Activated naive CD4-positive, alpha-beta T cell treated with anti-CD3 and anti-CD28 coated beads, Interleukin-2, amount 10 ng/mL, durations not matched to agents 7 days and 5 days (primary cell): ENCODE results near the gene CDH15.
A peak's percentile ranks its signal among the peaks of the same experiment; 100 is the strongest.

Source experiments
- CTCF ChIA-PET: fragments of 350-600 bp; sonication (Branson Sonifier 250); formaldehyde crosslinking; loops from one replicate; lab custom pipeline; 2021; ENCODE audit warnings: antibody characterized with exemption; lab: Charles Lee
- DNase-seq: peaks from one replicate; pipeline ENCODE4 v3.0.0-alpha.2; 2020
- H3K27ac Mint-ChIP-seq: one replicate; pipeline ENCODE4 v1.8.0; 2021; ENCODE audit warnings: mild to moderate bottlenecking, moderate library complexity, mixed read lengths
- H3K27me3 Mint-ChIP-seq: one replicate; pipeline ENCODE4 v1.8.0; 2021; ENCODE audit warnings: mild to moderate bottlenecking, mixed read lengths
- H3K36me3 Mint-ChIP-seq: one replicate; pipeline ENCODE4 v1.8.0; 2021; ENCODE audit warnings: mixed read lengths
- H3K4me1 Mint-ChIP-seq: one replicate; pipeline ENCODE4 v1.8.0; 2021; ENCODE audit warnings: mixed read lengths
- H3K4me3 Mint-ChIP-seq: one replicate; pipeline ENCODE4 v1.8.0; 2021; ENCODE audit warnings: mild to moderate bottlenecking, moderate library complexity, mixed read lengths
- H3K9me3 Mint-ChIP-seq: one replicate; pipeline ENCODE4 v1.8.0; 2021; ENCODE audit warnings: mixed read lengths

CDH15 gene

GRCh38 chr16:89135971-89136765 is 35.4 kb upstream of the CDH15 start:
- H3K27me3 Mint-ChIP-seq = no peaks in the 10 kb centered on the region
- no peak overlapping the region for H3K27ac Mint-ChIP-seq
- H3K4me3 Mint-ChIP-seq = no peak overlapping the region
- H3K4me1 Mint-ChIP-seq = peaks cover 3% of the 10 kb centered on the region
- H3K9me3 Mint-ChIP-seq = no peaks in the 10 kb centered on the region
- no peak for DNase-seq
- H3K36me3 Mint-ChIP-seq = peaks cover 17% of the 10 kb centered on the region
- CTCF ChIA-PET = no interaction called here

- Mint-ChIP-seq H3K4me1 (peaks cover 3% of the 10 kb centered on the region), H3K9me3 (no peaks in the 10 kb centered on the region), H3K36me3 (peaks cover 13% of the 10 kb centered on the region), H3K4me3 (no peak overlapping the region), H3K27me3 (no peaks in the 10 kb centered on the region), H3K27ac (no peak overlapping the region)
- DNase-seq = no peak
- CTCF ChIA-PET = no interaction called here
These were observed 34.6 kb upstream of the CDH15 start for GRCh38 chr16:89136931-89137330.

- Mint-ChIP-seq H3K36me3 (peaks cover 13% of the 10 kb centered on the region), H3K4me3 (no peak overlapping the region), H3K9me3 (no peaks in the 10 kb centered on the region), H3K27ac (no peak overlapping the region), H3K27me3 (no peaks in the 10 kb centered on the region), H3K4me1 (peaks cover 3% of the 10 kb centered on the region)
- no peak for DNase-seq
- CTCF ChIA-PET = no interaction called here
These were observed 33.7 kb upstream of the CDH15 start for GRCh38 chr16:89137666-89138512.

- CTCF ChIA-PET = no interaction called here
- Mint-ChIP-seq H3K27ac (no peak overlapping the region), H3K27me3 (no peaks in the 10 kb centered on the region), H3K36me3 (peaks cover 12% of the 10 kb centered on the region), H3K4me3 (no peak overlapping the region), H3K9me3 (no peaks in the 10 kb centered on the region), H3K4me1 (peaks cover 3% of the 10 kb centered on the region)
- DNase-seq = no peak
These were observed 33.1 kb upstream of the CDH15 start for GRCh38 chr16:89138513-89138795.

GRCh38 chr16:89138843-89139520 is 32.6 kb upstream of the CDH15 start:
- Mint-ChIP-seq H3K27ac (no peak overlapping the region), H3K4me1 (peaks cover 3% of the 10 kb centered on the region), H3K27me3 (no peaks in the 10 kb centered on the region), H3K9me3 (no peaks in the 10 kb centered on the region), H3K36me3 (peaks cover 11% of the 10 kb centered on the region), H3K4me3 (no peak overlapping the region)
- DNase-seq = no peak
- CTCF ChIA-PET = no interaction called here

GRCh38 chr16:89139907-89140361 is 31.6 kb upstream of the CDH15 start:
- Mint-ChIP-seq H3K4me3 (no peak overlapping the region), H3K9me3 (no peaks in the 10 kb centered on the region), H3K27me3 (no peaks in the 10 kb centered on the region), H3K27ac (no peak overlapping the region), H3K36me3 (peaks cover 8% of the 10 kb centered on the region), H3K4me1 (no peaks in the 10 kb centered on the region)
- no peak for DNase-seq
- CTCF ChIA-PET = no interaction called here

- H3K4me3 Mint-ChIP-seq = no peak overlapping the region
- no peaks in the 10 kb centered on the region for H3K4me1 Mint-ChIP-seq
- H3K36me3 Mint-ChIP-seq = peaks cover 8% of the 10 kb centered on the region
- no peaks in the 10 kb centered on the region for H3K27me3 Mint-ChIP-seq
- DNase-seq = no peak
- CTCF ChIA-PET = no interaction called here
- no peak overlapping the region for H3K27ac Mint-ChIP-seq
- no peaks in the 10 kb centered on the region for H3K9me3 Mint-ChIP-seq
These were observed 31.1 kb upstream of the CDH15 start for GRCh38 chr16:89140401-89140800.

GRCh38 chr16:89140981-89141883 is 30.3 kb upstream of the CDH15 start:
- peaks cover 10% of the 10 kb centered on the region for H3K36me3 Mint-ChIP-seq
- CTCF ChIA-PET = no interaction called here
- no peak overlapping the region for H3K27ac Mint-ChIP-seq

GRCh38 chr16:89141884-89142267 is 29.7 kb upstream of the CDH15 start:
- no peaks in the 10 kb centered on the region for H3K27me3 Mint-ChIP-seq
- CTCF ChIA-PET = no interaction called here
- no peak overlapping the region for H3K27ac Mint-ChIP-seq
- no peaks in the 10 kb centered on the region for H3K4me1 Mint-ChIP-seq
- H3K9me3 Mint-ChIP-seq = no peaks in the 10 kb centered on the region
- H3K4me3 Mint-ChIP-seq = no peak overlapping the region
- peaks cover 14% of the 10 kb centered on the region for H3K36me3 Mint-ChIP-seq
- no peak for DNase-seq

More at GRCh38 chr16:89140981-89141883, 30.3 kb upstream of the CDH15 start:
- H3K9me3 Mint-ChIP-seq = no peaks in the 10 kb centered on the region
- H3K4me1 Mint-ChIP-seq = no peaks in the 10 kb centered on the region
- H3K4me3 Mint-ChIP-seq = no peak overlapping the region
- no peaks in the 10 kb centered on the region for H3K27me3 Mint-ChIP-seq
- no peak for DNase-seq

GRCh38 chr16:89142474-89143195 is 28.9 kb upstream of the CDH15 start:
- CTCF ChIA-PET = no interaction called here
- no peak overlapping the region for H3K4me3 Mint-ChIP-seq
- H3K9me3 Mint-ChIP-seq = no peaks in the 10 kb centered on the region
- peak overlapping the region; percentile 28 for H3K27ac Mint-ChIP-seq
- H3K4me1 Mint-ChIP-seq = no peaks in the 10 kb centered on the region
- DNase-seq = no peak
- no peaks in the 10 kb centered on the region for H3K27me3 Mint-ChIP-seq
- peaks cover 17% of the 10 kb centered on the region for H3K36me3 Mint-ChIP-seq

GRCh38 chr16:89143201-89143741 is 28.3 kb upstream of the CDH15 start:
- Mint-ChIP-seq H3K4me1 (no peaks in the 10 kb centered on the region), H3K36me3 (peaks cover 22% of the 10 kb centered on the region), H3K27me3 (no peaks in the 10 kb centered on the region), H3K9me3 (no peaks in the 10 kb centered on the region), H3K4me3 (no peak overlapping the region), H3K27ac (no peak overlapping the region)
- CTCF ChIA-PET = no interaction called here
- no peak for DNase-seq

- H3K4me1 Mint-ChIP-seq = no peaks in the 10 kb centered on the region
- no peak for DNase-seq
- H3K36me3 Mint-ChIP-seq = peaks cover 30% of the 10 kb centered on the region
- H3K27ac Mint-ChIP-seq = no peak overlapping the region
- CTCF ChIA-PET = interaction anchor here (1.3 kb wide), 1 partner anchor 11 kb away, joined by 3 read pairs; no protein-coding TSS in a partner anchor
- peaks cover 4% of the 10 kb centered on the region for H3K9me3 Mint-ChIP-seq
- H3K27me3 Mint-ChIP-seq = no peaks in the 10 kb centered on the region
- H3K4me3 Mint-ChIP-seq = no peak overlapping the region
These were observed 27.5 kb upstream of the CDH15 start for GRCh38 chr16:89143911-89144675.
